ENCODE data around the gene TMEM9B.
"Not testable (repeated sequence)": the region's sequence is repeated elsewhere in the genome, so short reads cannot be mapped to it uniquely, and the experiment has no call there.

The TMEM9B gene

DNA sequence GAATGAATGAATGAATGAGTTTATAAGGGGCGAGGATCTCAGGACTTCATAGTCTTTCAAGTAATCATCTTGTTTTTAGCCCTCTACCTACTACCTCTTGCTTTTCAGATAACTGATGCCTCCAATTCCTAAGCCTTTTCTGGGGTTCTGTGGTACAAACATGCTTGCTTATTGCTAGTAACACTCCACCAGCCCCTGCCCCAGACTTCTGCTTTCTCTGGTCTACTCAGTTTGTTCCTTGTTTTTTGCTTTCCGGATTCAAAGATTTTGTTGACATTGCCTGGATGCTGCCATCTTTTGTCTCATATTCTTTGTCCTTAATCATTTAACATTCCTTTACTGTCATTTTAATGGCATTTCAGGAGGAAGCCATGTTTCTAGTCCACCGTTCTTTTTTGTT lies 8.9 kb upstream of the TMEM9B start:
- no peak for DNase-seq (ENCODE audit: low read depth in 2 of 2)

DNA sequence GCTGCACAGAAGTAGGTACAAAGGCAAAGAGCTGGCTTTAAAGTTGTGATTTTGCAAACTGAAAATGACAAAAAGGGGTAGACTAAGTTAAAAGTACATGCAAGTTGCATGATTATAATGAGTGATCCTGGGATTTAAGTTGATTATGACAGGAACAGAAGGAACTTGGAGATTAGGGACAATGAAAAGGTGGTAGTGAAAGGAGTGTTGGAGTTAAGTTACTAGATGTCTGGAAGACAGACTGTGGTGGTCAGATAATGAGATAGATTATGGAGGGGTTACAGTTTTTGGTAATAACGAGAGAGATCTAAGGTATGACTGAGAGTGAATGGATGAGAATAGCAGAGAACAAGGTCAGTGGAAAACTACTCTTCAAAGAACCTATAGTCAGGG lies 7.7 kb upstream of the TMEM9B start:
- DNase-seq (ENCODE audit: low read depth in 2 of 2) = no peak

GRCh38 chr11:8971196-8971923 lies 7.1 kb upstream of the TMEM9B start:
- DNase-seq (ENCODE audit: low read depth in 2 of 2) = no peak

GRCh38 chr11:8967184-8967583 lies 2.9 kb upstream of the TMEM9B start:
- DNase-seq (ENCODE audit: low read depth in 2 of 2) = no peak

- peak; percentile 65 to 73 for DNase-seq (ENCODE audit: low read depth in 2 of 2)
Observed at GRCh38 chr11:8963569-8964323, 496 bp downstream of the TMEM9B start.

GRCh38 chr11:8962841-8963240 lies 1.4 kb downstream of the TMEM9B start:
- no peak for DNase-seq (ENCODE audit: low read depth in 2 of 2)

GRCh38 chr11:8961401-8961800 lies 2.8 kb downstream of the TMEM9B start:
- no peak for DNase-seq (ENCODE audit: low read depth in 2 of 2)

GRCh38 chr11:8959546-8960166 lies 4.6 kb downstream of the TMEM9B start:
- DNase-seq (ENCODE audit: low read depth in 2 of 2) = no peak

- no peak for DNase-seq (ENCODE audit: low read depth in 2 of 2)
Observed at GRCh38 chr11:8956860-8957259, 7.4 kb downstream of the TMEM9B start.

DNA sequence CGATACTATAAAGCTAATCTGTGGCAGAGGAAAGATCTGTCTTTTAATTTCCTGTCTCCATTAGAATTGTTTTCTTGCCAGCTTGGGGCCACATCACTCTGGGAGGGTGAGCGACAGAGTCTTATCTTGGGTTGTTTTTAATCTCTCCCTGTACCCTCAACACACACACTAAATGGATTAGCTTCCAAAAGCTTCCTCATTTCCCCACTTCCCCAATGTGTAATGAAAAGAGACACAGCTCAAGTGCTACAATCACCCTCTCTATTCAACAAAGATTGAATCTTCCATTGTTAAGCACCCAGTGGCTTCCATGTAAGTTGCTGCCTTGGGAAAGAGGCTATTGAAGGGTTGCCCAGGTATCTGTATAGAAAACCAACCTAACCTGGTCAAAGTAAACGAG lies 15.4 kb downstream of the TMEM9B start:
- no peak for DNase-seq (ENCODE audit: low read depth in 2 of 2)

GRCh38 chr11:8947230-8947943 lies 16.9 kb downstream of the TMEM9B start:
- DNase-seq (ENCODE audit: low read depth in 2 of 2) = no peak

- no peak for DNase-seq (ENCODE audit: low read depth in 2 of 2)
Observed at GRCh38 chr11:8942518-8943066, 21.6 kb downstream of the TMEM9B start, which contains the start of gene ASCL3. Gene ASCL3, minus strand, starts transcription at chr11:8943016. Its CDS starts 4,855 bp downstream, at chr11:8938161.

DNA sequence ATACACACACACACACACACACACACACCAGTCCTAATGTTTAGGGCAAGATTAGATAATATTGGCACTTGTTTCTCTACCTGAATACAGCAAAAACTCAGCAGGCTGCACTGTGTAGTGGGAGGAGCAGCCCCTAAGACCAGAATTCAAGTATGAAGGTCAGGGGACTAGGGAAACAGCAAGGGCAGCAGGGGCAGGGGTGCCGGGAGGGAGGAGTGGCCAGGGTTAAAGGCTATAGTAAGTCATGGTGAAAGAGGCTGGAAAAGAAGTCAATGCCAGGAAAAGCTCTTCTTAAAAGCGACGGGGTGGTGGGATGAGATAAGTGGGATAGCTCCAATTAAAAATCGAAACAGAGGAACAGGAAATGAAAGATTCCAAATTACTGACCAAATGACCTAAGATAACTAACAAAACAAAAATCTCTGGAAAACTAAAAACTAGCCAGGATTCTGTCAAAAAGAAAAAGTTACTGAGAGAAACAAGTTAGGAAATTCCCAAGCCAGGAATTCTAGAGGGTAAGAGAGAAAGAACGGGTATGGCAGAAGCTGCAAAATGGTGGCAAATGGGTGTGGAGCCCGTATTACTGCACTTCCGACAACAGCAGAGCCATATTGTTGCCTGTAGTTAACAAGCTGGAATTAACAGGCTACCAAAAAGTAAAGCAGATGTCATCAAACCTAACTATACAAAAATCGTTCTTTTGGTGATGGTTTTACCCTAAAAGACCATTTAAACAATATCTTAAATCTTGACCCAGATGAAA lies 22.7 kb downstream of the TMEM9B start:
- DNase-seq (ENCODE audit: low read depth in 2 of 2) = no peak

GRCh38 chr11:8937659-8938058 lies 26.6 kb downstream of the TMEM9B start:
- no peak for DNase-seq (ENCODE audit: low read depth in 2 of 2)

DNA sequence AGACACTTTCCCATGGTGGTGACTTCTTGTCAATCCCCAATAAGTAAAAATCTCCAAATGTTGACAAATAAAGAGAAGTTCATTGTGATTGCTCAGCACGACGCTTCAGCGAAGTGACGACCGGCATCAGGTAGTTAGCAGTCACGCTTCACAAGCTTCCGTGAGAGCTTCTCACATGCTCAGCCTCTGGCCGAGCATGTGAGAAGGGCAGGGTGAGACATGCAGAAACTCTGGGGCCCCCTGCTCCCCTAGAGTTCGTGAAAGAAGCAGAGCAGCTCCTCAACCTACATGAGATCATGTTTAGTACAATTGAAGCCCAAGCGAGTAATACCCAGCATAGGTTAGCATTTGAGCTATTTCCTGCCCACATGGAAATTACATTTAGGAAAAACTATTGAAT lies 27.1 kb downstream of the TMEM9B start:
- DNase-seq (ENCODE audit: low read depth in 2 of 2) = no peak

DNA sequence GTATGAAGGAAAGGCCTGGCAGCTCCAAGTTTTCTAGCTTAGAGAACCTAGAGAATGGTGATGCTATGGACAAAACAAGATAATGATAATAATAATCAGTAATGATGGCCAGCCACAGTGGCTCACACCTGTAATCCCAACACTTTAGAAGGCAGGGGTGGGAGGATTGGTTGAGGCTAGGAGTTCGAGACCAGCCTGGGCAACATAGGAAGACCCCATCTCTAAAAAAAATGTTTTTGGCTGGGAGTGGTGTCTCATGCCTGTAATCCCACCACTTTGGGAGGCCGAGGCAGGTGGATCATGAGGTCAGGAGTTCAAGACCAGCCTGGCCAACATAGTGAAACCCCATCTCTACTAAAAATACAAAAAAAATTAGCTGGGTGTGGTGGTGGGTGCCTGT lies 28.5 kb downstream of the TMEM9B start:
- DNase-seq (ENCODE audit: low read depth in 2 of 2) = not testable (repeated sequence)

DNA sequence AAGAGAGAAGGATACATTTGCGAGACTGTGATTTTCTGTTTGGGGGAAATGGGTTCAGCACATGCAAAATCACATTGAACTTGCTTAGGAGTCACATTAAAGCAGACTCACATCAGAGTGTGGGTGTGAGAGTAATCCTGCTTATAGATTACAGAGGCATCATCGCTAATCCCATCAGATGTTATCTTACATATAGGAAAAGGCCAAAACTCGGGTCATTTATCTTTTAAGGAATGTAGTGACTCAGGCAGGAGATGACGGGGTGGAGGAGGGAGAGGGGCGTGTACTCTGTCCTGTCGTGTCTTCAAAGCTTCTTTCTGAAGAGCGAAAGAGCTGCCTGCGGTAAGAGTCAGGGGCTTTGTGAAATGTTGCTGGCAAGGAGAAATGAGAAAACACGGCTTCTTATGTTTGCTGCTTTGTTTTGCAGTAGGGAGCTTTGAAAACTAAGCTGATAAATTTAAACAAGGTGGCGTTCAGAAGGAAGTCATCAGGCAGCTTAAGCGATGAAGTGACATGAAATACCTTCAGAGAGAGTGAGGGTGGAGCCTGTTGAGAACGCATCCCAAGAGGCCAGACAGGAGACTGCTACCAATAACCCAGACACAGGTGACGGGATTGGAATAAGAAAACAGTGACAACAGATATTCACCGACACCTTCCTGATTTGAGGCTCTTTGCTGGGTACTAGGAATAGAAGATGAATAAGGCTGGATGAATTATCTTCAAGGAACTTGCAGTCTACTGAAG lies 29.3 kb downstream of the TMEM9B start:
- no peak for DNase-seq (ENCODE audit: low read depth in 2 of 2)

DNA sequence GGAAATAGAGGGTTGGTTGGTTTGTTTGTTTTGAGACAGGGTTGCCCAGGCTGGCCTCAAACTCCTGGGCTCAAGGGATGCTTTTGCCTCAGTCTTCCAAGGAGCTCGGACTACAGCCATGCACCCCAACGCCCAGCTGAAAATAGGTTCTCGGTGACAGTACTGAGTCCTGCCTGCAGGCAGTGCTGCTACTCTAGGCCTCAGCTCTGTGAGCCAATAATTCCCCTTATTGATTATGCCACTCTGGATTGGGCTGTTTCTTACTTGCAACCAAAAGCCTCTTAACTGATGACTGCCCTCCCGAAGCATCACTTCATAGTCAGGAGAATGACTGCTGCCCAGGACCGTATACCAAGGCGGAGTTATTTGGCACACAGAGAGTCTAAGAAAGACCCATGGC lies 30.3 kb downstream of the TMEM9B start:
- DNase-seq (ENCODE audit: low read depth in 2 of 2) = no peak

GRCh38 chr11:8932564-8933180 lies 31.6 kb downstream of the TMEM9B start, which contains the start of gene C11orf16:
Gene C11orf16, minus strand, starts transcription at chr11:8932947. Its CDS starts 639 bp downstream, at chr11:8932308.
- no peak for DNase-seq (ENCODE audit: low read depth in 2 of 2)

All from stimulated activated CD4-positive, alpha-beta T cell treated with anti-CD3 and anti-CD28 coated beads, Interleukin-12 subunit alpha, Interleukin-12 subunit beta, amount 100 ng/mL, for 24 hours (primary cell).